Measurements from ENCODE around the gene CAPN7. TPM values are rescaled to one million over a fixed set of nuclear protein-coding genes. Genes with fewer than 3 reads are reported as not detected.

The CAPN7 gene
- total RNA-seq, 4 donors from 2014 or later: 20.7 to 52.5 (median 27.0) TPM

DNA sequence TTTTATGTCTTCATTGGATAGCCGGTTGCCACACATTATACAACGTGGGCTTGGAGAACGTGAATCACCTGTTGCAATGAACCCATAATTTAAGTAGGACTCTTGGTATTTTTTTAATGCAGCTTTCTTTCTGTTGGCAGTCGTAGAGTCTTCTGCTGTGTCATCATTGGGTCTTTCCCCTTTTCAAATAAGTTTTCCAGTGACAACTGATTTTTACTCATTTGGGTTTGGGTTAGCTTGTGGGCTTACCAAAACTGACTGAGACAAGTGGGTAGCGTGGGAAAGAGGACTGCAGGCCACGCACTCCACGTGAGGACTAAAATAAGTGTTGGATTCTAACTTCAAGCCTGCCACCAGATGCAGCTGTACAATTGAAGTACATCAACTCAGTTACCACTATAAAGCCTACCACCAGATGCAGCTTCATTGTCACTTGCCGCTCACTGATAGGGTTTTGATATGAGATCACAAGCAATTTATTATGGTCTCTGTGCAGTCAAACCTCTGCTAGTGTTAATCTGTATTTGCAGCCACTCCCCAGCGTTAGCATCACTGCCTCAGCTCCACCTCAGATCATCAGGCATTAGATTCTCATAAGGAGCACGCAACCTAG, 6.4 kb upstream of the CAPN7 start:
- no peak overlapping the region for H3K4me3 ChIP-seq
- no peak for DNase-seq
- no peaks in the 10 kb centered on the region for H3K36me3 ChIP-seq
- H3K27ac ChIP-seq: no peak overlapping the region
- H3K9me3 ChIP-seq: no peaks in the 10 kb centered on the region
- intact Hi-C loops (cut with DNase I): loop anchor here (10.0 kb wide), 1 partner anchor 95 kb away; no protein-coding TSS in a partner anchor
- 75 to 80% methylated on average over 9 to 10 of the region's 10 CpGs for WGBS, 2 donors
- no peak for TF ChIP-seq POLR2A (IDR thresholded peaks at IDR 0.05)
- TF ChIP-seq, protein P1, sequence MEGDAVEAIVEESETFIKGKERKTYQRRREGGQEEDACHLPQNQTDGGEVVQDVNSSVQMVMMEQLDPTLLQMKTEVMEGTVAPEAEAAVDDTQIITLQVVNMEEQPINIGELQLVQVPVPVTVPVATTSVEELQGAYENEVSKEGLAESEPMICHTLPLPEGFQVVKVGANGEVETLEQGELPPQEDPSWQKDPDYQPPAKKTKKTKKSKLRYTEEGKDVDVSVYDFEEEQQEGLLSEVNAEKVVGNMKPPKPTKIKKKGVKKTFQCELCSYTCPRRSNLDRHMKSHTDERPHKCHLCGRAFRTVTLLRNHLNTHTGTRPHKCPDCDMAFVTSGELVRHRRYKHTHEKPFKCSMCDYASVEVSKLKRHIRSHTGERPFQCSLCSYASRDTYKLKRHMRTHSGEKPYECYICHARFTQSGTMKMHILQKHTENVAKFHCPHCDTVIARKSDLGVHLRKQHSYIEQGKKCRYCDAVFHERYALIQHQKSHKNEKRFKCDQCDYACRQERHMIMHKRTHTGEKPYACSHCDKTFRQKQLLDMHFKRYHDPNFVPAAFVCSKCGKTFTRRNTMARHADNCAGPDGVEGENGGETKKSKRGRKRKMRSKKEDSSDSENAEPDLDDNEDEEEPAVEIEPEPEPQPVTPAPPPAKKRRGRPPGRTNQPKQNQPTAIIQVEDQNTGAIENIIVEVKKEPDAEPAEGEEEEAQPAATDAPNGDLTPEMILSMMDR (IDR thresholded peaks at IDR 0.05): no peak
- no peaks in the 10 kb centered on the region for H3K4me1 ChIP-seq
- no peaks in the 10 kb centered on the region for H3K27me3 ChIP-seq

DNA sequence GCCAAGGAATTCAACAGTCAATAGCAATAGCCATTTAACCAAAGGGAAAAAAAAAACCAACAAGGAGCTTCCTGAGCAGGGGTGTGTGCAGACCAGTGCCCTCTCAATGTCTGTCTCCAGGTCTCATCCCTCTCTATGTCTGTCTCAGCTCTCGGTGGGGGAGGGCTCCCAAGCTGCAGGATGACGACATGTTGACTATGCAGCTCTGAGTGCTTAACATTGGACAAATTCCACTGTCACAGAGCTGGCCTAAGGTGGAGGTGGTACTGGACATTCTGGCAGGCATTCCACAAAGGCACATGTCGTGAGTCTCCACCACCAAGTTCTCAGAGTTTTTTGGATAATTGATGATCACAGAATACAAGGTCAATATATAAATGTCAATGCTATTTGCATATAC, 2.0 kb upstream of the CAPN7 start:
- Histone ChIP-seq H3K9me3 (no peaks in the 10 kb centered on the region), H3K4me1 (peaks cover 0 to 27% (median 12%) of the 10 kb centered on the region in 3 donors), H3K27me3 (no peaks in the 10 kb centered on the region), H3K27ac (no peak overlapping the region), H3K4me3 (no peak overlapping the region), H3K36me3 (peaks cover 0 to 5% (median 0%) of the 10 kb centered on the region in 3 donors)
- intact Hi-C loops (cut with DNase I): loop anchor here (10.0 kb wide), 1 partner anchor 99 kb away; no protein-coding TSS in a partner anchor
- 68 to 69% methylated on average over 1 to 3 of the region's 3 CpGs for WGBS, 2 donors
- TF ChIP-seq, protein P1 (IDR thresholded peaks at IDR 0.05): no peak
- TF ChIP-seq POLR2A (IDR thresholded peaks at IDR 0.05): no peak
- no peak for DNase-seq

DNA sequence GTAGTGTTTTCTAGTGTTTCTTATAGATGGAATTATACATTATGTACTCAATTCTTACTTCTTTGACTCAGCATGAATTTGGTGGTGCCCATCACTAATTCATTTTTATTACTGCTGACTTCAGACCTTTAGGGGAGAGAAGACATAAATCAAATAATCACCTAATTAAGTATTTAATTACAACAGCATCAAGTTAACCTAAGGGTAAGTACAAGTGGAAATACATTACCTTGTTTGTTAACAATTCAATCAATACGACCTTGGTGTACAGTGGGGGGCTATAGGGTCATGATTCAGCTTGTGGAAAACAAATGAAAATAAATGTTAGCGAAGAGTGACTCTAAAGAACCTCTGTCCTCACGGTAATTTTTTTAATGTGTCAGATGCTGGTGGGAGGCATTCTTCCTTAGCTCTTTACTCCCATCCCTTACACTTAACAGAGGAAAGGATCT, 538 bp upstream of the CAPN7 start:
- Histone ChIP-seq H3K27me3 (no peaks in the 10 kb centered on the region), H3K36me3 (peaks cover 0 to 20% (median 0%) of the 10 kb centered on the region in 3 donors), H3K4me3 (peak overlapping the region; percentile 75 to 98 (median 94)), H3K4me1 (peaks cover 0 to 38% (median 15%) of the 10 kb centered on the region in 3 donors), H3K9me3 (no peaks in the 10 kb centered on the region), H3K27ac (peak overlapping the region; percentile 94 to 100 (median 98))
- intact Hi-C loops (cut with DNase I): loop anchor here (10.0 kb wide), 1 partner anchor 101 kb away; no protein-coding TSS in a partner anchor
- TF ChIP-seq, protein P1 (IDR thresholded peaks at IDR 0.05): no peak
- no peak for TF ChIP-seq POLR2A (IDR thresholded peaks at IDR 0.05)
- 3 to 6% methylated on average over 3 of the region's 3 CpGs for WGBS, 2 donors
- DNase-seq: no peak

DNA sequence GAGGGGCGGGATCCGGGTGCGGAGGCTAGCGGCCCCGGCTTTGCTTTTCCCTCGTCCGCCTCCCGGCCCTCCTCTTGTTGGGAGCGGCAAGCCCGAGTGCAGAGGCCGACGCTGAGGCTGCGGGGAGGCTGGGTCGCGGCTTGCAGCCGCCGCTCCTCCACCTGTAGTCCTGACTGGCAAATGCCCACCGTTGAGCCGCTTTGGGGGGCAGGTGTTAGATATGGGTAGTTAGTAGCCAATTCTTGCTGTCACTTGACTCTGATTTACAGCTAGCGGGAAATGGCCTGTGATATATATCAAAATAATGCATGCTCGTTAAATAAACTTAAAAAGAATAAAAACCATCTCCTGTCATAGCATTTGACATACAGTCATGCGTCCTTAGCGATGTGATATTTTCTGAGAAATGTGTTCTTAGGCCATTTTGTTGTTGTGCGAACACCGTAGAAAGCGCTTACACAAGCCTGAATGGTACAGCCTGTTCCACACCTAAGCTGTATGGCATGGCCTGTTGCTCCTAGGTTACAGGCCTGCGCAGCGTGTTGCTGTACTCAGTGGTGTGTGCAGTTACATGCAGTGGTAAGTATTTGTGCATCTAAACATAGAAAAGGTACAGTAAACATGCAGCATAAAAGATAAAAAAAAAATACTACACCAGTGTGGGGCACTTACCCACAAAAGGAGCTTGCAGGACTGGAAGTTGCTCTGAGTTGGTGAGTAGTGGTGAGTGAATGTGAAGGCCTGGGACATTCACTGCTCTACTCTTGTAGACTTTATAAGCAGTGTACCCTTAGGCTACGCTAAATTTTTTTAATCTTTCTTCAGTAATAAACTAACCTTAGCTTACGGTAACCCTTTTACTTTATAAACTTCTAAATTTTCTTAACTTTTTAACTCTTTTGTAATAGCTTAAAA, 873 bp downstream of the CAPN7 start:
- Histone ChIP-seq H3K4me1 (peaks cover 0 to 44% (median 15%) of the 10 kb centered on the region in 3 donors), H3K9me3 (no peaks in the 10 kb centered on the region), H3K27ac (peak overlapping the region; percentile 94 to 100 (median 98)), H3K4me3 (peak overlapping the region; percentile 75 to 98 (median 94)), H3K36me3 (peaks cover 0 to 34% (median 0%) of the 10 kb centered on the region in 3 donors), H3K27me3 (no peaks in the 10 kb centered on the region)
- WGBS, 2 donors: 2 to 3% methylated on average over 13 to 17 of the region's 30 CpGs
- no peak for DNase-seq
- TF ChIP-seq, protein P1 (IDR thresholded peaks at IDR 0.05): no peak
- TF ChIP-seq POLR2A (IDR thresholded peaks at IDR 0.05): no peak
- intact Hi-C loops (cut with DNase I): loop anchor here (10.0 kb wide), 1 partner anchor 102 kb away; no protein-coding TSS in a partner anchor
